GM12801 (cell line): ENCODE data around the gene OR7D2.

Experiments
- TF ChIP-seq, protein P1 (sequence below): IDR thresholded peaks from one replicate; pipeline ENCODE4 v1.5.1; 2011; ENCODE audit warnings: control low read depth; ENCODE audit not compliant: insufficient read length; ENCODE audit errors: extremely low read depth

OR7D2 gene

DNA sequence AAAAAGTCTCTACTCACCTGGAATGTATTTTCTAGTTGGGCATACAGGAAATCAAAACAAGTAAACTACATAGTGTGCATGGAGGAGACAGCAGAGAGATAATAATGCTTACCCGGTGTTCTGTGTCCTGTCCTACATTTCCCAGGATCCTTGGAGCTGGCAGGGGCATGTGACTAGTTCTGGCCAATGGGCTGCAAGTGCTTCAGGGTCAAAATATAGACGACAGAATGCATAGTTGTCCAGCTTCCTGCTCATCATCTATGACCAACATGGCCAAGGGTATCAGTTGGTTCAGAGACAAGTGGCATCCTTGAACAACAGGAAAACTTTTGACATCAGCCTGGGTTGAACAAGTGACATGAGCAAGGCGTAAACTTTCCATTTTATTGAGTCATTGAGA lies 30.1 kb upstream of the OR7D2 start:
- TF ChIP-seq, protein P1, sequence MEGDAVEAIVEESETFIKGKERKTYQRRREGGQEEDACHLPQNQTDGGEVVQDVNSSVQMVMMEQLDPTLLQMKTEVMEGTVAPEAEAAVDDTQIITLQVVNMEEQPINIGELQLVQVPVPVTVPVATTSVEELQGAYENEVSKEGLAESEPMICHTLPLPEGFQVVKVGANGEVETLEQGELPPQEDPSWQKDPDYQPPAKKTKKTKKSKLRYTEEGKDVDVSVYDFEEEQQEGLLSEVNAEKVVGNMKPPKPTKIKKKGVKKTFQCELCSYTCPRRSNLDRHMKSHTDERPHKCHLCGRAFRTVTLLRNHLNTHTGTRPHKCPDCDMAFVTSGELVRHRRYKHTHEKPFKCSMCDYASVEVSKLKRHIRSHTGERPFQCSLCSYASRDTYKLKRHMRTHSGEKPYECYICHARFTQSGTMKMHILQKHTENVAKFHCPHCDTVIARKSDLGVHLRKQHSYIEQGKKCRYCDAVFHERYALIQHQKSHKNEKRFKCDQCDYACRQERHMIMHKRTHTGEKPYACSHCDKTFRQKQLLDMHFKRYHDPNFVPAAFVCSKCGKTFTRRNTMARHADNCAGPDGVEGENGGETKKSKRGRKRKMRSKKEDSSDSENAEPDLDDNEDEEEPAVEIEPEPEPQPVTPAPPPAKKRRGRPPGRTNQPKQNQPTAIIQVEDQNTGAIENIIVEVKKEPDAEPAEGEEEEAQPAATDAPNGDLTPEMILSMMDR: no peak

DNA sequence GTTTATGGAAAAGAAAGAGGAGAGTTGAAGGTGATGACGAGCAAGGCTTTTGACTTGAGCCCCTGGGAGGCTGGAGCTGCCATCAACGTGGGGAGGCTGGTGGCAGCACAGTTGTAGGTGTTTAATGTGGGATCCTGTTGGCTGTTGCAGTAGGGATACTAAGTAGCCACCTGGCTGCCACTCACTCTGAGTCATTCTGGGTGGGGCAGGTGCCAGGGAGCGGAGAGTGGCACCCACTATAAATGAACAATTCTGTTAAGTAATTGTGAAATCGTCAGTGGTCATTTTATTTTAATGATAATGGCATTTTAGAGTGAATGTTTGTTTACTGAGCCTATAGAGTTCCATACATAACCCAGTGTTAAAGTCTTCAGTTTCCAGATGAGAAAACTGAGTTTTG lies 28.8 kb upstream of the OR7D2 start:
- TF ChIP-seq, protein P1: no peak

DNA sequence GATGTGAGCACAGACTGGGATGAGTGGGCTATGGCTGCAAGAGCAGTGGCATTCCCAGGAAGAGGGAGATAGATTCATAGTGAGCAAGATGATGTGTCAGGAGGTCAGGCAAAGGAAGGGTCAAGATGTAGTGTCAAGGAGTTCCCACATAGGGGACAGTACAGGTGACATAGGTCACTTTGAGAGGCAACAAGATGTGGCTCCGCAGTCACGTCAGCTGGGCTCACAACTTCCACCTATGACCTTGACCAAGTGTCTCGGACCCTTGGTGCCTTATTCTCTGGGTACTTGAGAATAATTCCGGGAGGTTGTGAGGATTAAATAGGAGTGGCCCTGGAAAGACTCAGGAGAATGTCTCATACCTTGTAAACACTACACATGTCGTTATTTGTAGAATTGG lies 28.1 kb upstream of the OR7D2 start:
- TF ChIP-seq, protein P1: no peak

DNA sequence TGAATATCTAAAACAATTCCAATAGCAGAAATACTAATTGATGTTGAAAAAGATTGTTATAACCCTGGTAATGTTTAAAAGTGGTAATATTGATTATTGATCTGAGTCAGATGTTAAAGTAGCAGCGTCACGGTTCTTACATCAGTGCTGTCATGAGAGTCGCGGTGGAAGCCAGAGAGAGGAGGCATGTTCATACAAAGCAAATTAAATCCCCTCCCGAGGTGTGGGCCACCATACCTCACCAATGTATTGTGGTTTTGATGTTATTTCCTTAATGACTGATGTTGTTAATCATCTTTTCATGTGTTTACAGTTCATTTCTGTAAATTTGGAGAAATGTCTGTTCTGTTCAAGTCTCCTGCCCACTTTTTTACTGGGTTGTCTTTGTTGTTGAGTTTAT lies 27.4 kb upstream of the OR7D2 start:
- TF ChIP-seq, protein P1: no peak

DNA sequence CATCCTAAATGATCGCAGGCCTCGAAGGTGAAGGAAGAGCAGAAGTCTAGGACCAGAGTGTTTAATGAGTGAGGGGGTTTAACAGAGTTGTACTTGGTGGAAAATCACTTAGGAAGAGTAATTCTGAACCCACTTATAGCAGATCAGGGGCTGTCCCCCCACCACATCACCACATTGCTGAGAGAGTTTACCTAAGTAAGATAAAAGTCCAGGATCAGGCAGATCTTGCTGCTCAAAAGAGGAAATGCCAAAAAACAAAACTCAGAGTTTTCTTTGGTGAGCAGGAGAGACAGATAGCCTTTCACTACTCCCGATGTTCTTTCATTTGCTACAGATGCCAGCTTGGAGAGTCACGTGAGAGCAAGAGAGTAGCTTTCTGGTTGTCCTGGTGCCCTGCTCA lies 23.2 kb upstream of the OR7D2 start:
- TF ChIP-seq, protein P1: no peak

DNA sequence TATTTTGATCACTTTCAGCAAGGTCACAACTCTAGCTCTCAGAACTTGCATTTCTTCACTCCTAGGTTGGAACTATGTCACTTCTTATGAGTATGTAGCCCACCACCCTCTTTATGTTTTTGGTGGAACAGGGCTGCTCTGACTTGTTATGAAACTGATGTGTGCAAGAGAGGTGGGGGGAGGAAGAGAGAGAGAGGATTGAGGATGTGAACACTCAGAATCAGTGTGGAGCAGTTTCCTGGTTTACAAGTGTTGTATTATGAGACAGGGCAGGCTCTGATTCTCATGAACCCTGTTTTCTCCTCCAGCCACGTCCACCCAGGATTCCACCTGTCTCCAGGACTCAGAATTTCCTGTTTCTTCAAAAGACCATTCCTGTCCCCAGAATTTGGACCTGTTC lies 22.5 kb upstream of the OR7D2 start:
- TF ChIP-seq, protein P1: no peak

DNA sequence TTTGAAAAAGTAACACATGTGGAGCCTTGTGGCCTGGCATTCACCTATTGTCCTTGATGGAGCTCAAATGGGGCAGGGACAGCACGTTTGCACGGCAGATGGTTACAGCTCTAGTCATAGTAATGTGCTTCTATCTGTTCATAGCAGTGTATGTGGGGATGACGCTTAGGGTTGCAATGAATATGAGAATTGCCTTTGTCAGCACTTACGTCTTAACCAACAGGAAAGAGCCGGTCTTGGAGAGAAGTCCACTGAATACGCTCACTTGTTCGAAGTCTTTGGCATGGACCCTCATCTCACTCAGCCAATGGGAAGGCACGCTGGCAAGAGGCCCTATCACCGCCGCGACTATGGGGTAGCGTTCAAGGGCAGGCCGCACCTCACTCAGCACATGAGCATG lies 18.9 kb upstream of the OR7D2 start:
- TF ChIP-seq, protein P1: no peak

DNA sequence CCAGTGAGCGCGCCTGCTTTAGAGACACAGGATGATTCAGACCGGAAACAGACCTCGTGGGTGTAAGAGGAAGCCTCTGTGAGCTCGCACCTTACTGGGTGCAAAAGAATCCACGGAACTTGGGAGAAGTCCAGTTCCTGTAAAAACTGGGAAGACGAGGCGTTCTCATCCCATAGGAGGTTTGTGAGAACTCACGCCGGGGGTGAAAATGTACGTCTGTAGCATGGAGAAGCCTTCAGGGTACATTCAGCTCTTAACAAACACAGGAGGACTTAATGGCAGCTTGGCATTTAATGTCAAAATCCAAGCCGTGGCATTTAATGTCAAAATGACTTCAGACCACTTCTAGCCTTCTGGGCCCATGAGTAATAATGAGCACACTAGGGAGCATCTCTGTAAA lies 17.4 kb upstream of the OR7D2 start:
- TF ChIP-seq, protein P1: no peak
